Measurements from ENCODE around the gene SYTL1. TPM values are rescaled to one million over a fixed set of nuclear protein-coding genes. Genes with fewer than 3 reads are reported as not detected.
"Not testable (repeated sequence)": the region's sequence is repeated elsewhere in the genome, so short reads cannot be mapped to it uniquely, and the experiment has no call there.

Gene SYTL1
- polyA plus RNA-seq, 3 donors: 6.6 to 8.3 (median 6.7) TPM

DNA sequence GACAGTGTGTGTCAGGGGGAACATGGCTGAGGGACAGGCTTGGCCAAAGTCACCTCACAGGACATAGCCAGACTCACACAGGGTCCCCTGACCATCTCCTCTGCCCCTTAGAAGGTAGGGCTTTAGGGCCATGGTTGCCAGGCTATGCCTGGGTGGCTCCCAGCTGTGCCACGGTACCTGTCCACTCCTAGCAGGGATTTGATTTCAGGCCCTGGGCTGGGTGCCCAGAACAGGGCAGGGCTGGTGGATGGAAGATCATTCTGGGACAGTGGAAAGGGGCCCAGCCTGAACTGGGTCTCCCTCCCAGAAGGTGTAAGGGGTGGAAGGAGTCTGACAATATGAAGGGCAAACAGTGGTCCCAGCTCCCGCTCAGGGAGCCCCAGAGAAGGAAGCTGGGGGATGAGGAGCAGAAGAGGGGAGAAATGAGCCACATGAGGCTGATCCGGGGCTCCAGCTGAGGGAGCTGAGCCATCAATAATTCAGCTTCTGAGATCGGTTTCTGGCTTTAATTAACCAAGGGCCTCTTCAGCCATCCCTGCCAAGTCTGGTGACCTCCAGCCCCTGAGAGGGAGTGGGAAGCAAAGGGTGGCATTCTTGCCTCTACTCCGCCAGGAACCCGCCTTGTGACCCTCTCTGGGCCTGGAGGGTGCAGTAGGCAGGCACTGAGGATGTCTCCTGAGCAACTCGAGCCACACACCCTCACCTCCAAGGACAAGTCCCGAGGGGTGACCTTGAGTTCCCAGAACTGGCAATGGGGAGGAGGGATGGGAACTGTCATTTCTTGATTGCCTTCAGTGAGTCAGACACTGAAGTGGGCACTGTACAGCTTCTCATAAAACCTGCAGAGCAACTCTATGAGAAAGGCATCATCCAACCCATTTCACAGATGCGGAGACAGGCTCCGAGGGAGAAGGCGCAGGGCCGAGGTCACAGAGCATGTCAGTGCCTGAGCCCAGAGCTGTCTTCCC is 39.2 kb downstream of the SYTL1 start:
- no peak for DNase-seq (ENCODE audit: low read depth in 3 of 3, low spot score in 2 of 3)

- DNase-seq (ENCODE audit: low read depth in 3 of 3, low spot score in 2 of 3): no peak
These were observed 40.3 kb downstream of the SYTL1 start for GRCh38 chr1:27381969-27382762.

GRCh38 chr1:27383039-27383605 is 41.3 kb downstream of the SYTL1 start, which contains the start of gene CD164L2:
TSS of gene CD164L2 (minus strand) at chr1:27383333. CDS start at chr1:27383239, 94 bp downstream.
- no peak for DNase-seq (ENCODE audit: low read depth in 3 of 3, low spot score in 2 of 3)

DNA sequence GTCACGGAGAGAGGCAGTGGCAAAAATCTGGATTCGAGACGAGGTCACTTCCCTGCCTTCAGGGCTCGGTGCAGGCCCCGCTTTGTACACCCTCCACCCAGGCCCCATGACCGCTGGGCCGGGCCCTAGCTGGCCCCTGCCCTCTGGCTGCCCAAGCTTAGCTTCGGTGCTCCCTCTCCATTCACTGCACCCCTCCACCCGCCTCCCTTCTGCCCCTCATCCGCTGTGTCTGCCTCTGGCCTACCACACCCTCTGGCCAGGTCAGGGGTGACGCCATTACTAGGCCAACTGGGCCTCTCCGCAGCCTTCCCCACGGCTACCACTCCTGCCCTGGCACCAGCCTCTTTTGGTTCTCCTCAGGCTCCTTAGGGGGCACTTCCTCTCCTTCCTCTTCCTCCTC is 41.8 kb downstream of the SYTL1 start:
- no peak for DNase-seq (ENCODE audit: low read depth in 3 of 3, low spot score in 2 of 3)

- DNase-seq (ENCODE audit: low read depth in 3 of 3, low spot score in 2 of 3): not testable (repeated sequence)
These were observed 43.0 kb downstream of the SYTL1 start for GRCh38 chr1:27384797-27385196.

DNA sequence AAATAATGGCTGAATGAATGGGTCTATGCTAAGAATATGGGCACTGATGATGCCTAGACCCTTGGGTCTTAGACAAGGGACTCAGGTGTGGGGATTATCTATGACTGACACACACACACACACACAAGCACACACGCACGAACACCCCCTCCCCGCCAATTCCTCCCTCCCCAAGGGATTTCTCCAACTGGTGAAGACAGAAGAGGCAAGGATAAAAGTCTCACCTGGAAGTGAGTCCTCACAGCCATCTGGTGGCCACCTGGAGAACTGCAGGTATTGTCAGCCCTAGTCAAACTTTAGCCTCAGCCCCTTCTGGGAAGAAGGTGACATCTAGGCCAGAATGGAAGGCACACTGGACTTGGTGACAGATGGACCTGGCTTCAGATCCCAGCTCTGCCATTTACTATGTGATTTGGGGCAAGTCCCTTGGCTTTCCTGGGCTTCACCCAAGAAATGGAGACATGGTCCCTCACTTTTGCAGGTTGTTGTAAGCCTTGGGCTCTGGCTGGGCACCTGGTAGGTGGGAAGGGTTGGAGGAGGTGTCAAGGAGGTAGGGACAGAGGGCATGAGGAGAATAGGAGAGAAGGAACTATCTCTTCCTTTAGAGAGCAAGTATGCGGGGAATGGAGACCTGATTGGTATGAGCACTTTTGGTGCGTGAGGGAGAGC is 46.6 kb downstream of the SYTL1 start:
- DNase-seq (ENCODE audit: low read depth in 3 of 3, low spot score in 2 of 3): no peak

GRCh38 chr1:27391511-27392095 is 49.8 kb downstream of the SYTL1 start:
- no peak for DNase-seq (ENCODE audit: low read depth in 3 of 3, low spot score in 2 of 3)

DNA sequence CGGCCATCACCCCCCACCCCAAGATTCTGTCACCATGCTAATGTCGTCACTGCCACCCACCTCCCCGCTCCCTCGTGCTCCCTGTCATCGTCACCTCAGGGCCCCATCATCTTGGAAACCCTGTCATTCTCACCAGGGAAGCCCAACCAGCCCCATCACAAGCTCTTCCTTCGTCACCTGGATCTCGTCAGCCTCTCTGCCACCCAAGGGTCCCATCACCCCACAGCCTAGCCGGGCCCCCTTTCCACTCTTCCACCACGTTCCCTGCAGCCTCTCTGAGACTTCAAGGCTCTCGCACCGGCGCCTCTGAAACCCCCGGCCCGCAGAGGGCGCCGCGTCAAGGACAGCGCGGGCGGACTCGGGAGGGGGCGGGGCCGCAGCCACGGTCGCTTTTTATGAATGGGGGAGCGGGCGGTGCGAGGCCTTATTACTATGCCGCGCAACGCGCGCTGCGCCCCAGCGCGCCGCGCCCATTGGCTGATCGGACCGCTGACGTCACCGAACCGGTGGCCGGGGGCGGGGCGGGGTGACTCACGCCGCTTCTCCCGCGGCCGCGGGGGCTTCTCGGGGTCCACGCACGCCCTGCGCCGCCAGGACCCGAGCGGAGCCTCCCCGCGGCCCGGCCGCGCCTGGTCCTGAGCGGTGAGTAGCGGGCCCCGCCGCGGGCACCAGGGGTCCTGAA is 50.4 kb downstream of the SYTL1 start, which contains the start of gene GPR3:
GPR3 (plus strand) TSS at position 527 of the 682 bp plus-strand sequence. CDS start 1,177 bp downstream, outside the sequence.
- no peak for DNase-seq (ENCODE audit: low read depth in 3 of 3, low spot score in 2 of 3)

DNA sequence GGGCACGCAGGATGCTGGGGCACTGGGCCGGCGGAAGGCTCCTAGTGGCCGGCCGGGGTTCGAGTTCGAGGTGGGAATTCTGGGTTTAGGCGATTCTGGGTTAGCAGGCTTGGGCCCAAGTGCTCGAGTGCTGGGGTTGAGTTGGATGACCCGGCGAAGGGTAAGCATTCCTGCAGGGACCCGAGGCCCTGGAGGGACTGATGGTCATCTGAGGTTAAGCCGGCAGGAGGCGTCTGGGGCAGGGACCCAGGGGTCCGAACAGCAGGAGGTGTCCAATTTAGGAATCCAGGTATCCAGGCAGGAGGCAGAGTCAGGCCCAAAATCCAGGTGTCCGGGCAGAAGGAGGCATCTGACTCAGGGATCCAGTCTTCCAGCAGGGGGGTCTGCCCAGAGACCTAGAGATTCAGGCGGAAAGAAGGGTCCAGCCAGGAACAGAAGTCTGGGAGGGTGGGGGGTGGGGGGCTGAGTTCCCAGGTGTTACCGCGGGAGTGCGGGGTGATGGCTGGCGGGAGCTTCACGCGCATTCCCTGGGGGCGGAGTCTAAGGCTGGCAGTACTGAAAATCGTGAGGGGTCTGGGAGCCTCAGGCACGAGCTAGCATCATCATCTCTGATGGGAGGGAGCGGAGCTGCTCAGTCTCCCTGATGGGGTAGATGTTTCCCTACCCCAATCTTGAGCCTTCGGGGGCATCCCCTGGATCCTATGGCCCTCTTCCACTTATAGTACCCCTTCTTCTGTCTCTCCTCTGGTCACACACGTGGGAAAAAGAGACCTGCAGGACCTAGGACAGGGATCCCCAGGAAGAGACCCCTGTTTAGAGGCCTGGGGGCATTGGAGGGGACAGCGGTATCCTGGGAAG is 51.2 kb downstream of the SYTL1 start:
- no peak for DNase-seq (ENCODE audit: low read depth in 3 of 3, low spot score in 2 of 3)

GRCh38 chr1:27393641-27394281 is 51.9 kb downstream of the SYTL1 start:
- no peak for DNase-seq (ENCODE audit: low read depth in 3 of 3, low spot score in 2 of 3)

DNA sequence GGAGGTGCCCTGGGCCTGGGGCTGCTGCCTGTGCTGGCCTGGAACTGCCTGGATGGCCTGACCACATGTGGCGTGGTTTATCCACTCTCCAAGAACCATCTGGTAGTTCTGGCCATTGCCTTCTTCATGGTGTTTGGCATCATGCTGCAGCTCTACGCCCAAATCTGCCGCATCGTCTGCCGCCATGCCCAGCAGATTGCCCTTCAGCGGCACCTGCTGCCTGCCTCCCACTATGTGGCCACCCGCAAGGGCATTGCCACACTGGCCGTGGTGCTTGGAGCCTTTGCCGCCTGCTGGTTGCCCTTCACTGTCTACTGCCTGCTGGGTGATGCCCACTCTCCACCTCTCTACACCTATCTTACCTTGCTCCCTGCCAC is 52.4 kb downstream of the SYTL1 start:
- DNase-seq (ENCODE audit: low read depth in 3 of 3, low spot score in 2 of 3): no peak

GRCh38 chr1:27394925-27395324 is 53.1 kb downstream of the SYTL1 start:
- DNase-seq (ENCODE audit: low read depth in 3 of 3, low spot score in 2 of 3): no peak

- no peak for DNase-seq (ENCODE audit: low read depth in 3 of 3, low spot score in 2 of 3)
These were observed 53.8 kb downstream of the SYTL1 start for GRCh38 chr1:27395441-27396195.

DNA sequence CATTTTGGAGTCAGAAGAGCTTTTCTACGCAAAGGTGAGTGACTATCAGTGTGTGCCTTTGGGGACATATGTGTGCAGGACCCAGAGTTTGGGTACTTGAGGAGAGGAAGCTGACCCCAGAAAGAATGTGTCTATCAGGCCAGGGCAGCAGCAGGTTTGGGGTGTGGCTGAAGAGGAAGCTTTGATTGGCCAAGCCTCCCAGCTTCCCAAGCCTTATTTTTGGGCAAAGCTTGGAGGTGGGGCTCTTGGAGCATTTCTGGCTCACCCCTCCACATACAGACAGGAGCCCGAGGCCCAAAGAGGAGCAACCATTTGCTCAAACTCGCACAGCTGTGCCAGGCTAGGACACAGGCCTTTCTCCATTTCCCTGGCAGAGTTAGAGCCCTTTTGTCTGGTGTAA is 55.3 kb downstream of the SYTL1 start:
- DNase-seq (ENCODE audit: low read depth in 3 of 3, low spot score in 2 of 3): no peak

DNA sequence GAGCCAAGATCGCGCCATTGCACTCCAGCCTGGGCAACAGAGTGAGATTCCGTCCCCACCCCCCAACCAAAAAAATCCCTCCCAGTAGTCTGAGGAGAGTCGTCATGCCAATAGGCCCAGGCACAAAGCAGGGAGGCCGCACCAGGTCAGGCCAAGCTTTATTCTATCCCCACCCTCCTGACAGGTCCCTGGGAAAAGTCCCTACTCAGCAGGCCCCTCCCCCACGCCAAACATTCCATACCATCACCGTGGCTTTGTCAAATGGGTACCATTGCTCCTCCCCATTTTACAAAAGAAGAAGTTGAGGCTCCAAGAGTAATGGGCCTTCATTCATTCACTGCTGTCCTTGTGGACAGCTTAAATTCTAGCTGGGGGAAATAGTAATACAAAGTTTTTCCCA is 55.9 kb downstream of the SYTL1 start:
- DNase-seq (ENCODE audit: low read depth in 3 of 3, low spot score in 2 of 3): no peak

DNA sequence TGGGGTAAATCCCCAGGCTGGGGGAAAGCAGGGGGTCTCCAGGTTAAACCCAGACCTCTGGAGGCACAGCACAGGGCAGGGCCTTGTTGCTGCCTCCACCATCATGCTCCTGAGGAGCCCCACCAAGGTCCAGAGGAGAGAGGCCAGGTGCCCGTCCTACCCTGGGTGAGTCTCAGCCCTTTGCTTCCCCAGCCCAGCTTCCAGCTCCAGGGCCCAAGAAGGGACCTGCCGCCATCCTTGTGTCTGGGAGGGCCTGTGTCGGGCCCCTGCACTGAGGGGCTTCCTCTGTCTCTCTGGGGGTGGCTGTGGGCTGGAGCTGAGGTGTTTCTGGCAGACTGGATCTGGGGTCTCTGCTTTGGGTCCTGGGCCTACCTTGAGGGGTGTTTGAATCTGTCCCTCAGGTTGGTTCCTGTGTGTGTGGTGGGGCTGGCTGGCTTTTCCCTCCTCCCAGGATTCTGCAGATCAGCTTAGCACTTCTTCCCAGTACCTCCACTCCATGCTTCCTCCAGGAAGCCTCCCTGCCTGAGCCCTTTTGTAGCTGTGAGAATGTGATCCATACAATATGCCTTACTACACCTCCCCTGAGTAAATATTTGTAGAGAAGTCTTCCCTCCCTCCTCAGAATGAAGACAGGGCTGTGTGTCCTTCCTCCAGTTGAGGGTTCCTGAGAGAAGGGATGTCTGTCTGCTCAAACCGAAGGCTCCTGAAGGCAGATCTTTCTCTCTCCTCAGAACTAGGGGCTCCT is 56.8 kb downstream of the SYTL1 start:
- no peak for DNase-seq (ENCODE audit: low read depth in 3 of 3, low spot score in 2 of 3)
